ENCODE results near the gene ENPP4. TPM values are rescaled to one million over a fixed set of nuclear protein-coding genes. Genes with fewer than 3 reads are reported as not detected.
"Not testable (repeated sequence)": the region's sequence is repeated elsewhere in the genome, so short reads cannot be mapped to it uniquely, and the experiment has no call there.

The ENPP4 gene
- total RNA-seq: 4.1 and 4.9 TPM in 2 replicates

GRCh38 chr6:46129629-46130511 is at the start of gene ENPP4:
ENPP4 (plus strand) TSS chr6:46129989; CDS start chr6:46139584, 9,595 bp downstream.
- peak; percentile 78 for DNase-seq (ENCODE audit: extremely low read depth, low read depth, low spot score)

GRCh38 chr6:46080111-46080510 is 49.7 kb upstream of the ENPP4 start:
- no peak for DNase-seq (ENCODE audit: extremely low read depth, low read depth, low spot score)

GRCh38 chr6:46085688-46086087 is 44.1 kb upstream of the ENPP4 start:
- not testable (repeated sequence) for DNase-seq (ENCODE audit: extremely low read depth, low read depth, low spot score)

- DNase-seq (ENCODE audit: extremely low read depth, low read depth, low spot score): peak; percentile 4
These were observed 39.4 kb upstream of the ENPP4 start for GRCh38 chr6:46090115-46091079.

GRCh38 chr6:46091080-46091478 is 38.7 kb upstream of the ENPP4 start:
- no peak for DNase-seq (ENCODE audit: extremely low read depth, low read depth, low spot score)

GRCh38 chr6:46095251-46095650 is 34.5 kb upstream of the ENPP4 start:
- no peak for DNase-seq (ENCODE audit: extremely low read depth, low read depth, low spot score)

GRCh38 chr6:46097366-46097765 is 32.4 kb upstream of the ENPP4 start:
- no peak for DNase-seq (ENCODE audit: extremely low read depth, low read depth, low spot score)

- DNase-seq (ENCODE audit: extremely low read depth, low read depth, low spot score): no peak
These were observed 31.1 kb upstream of the ENPP4 start for GRCh38 chr6:46098678-46099077.

- DNase-seq (ENCODE audit: extremely low read depth, low read depth, low spot score): no peak
These were observed 29.8 kb upstream of the ENPP4 start for GRCh38 chr6:46099952-46100351.

GRCh38 chr6:46102123-46102522 is 27.7 kb upstream of the ENPP4 start:
- DNase-seq (ENCODE audit: extremely low read depth, low read depth, low spot score): no peak

GRCh38 chr6:46103441-46104115 is 26.2 kb upstream of the ENPP4 start:
- DNase-seq (ENCODE audit: extremely low read depth, low read depth, low spot score): no peak

- DNase-seq (ENCODE audit: extremely low read depth, low read depth, low spot score): no peak
These were observed 25.6 kb upstream of the ENPP4 start for GRCh38 chr6:46104209-46104608.

- no peak for DNase-seq (ENCODE audit: extremely low read depth, low read depth, low spot score)
These were observed 24.2 kb upstream of the ENPP4 start for GRCh38 chr6:46105568-46105967.

- no peak for DNase-seq (ENCODE audit: extremely low read depth, low read depth, low spot score)
These were observed 16.4 kb upstream of the ENPP4 start for GRCh38 chr6:46113370-46113769.

GRCh38 chr6:46115634-46116033 is 14.2 kb upstream of the ENPP4 start:
- DNase-seq (ENCODE audit: extremely low read depth, low read depth, low spot score): no peak

- no peak for DNase-seq (ENCODE audit: extremely low read depth, low read depth, low spot score)
These were observed 13.5 kb upstream of the ENPP4 start for GRCh38 chr6:46116289-46116688.

GRCh38 chr6:46118157-46118556 is 11.6 kb upstream of the ENPP4 start:
- DNase-seq (ENCODE audit: extremely low read depth, low read depth, low spot score): no peak

- no peak for DNase-seq (ENCODE audit: extremely low read depth, low read depth, low spot score)
These were observed 11.0 kb upstream of the ENPP4 start for GRCh38 chr6:46118836-46119235.

- DNase-seq (ENCODE audit: extremely low read depth, low read depth, low spot score): not testable (repeated sequence)
These were observed 10.1 kb upstream of the ENPP4 start for GRCh38 chr6:46119679-46120078.

- DNase-seq (ENCODE audit: extremely low read depth, low read depth, low spot score): no peak
These were observed 1.3 kb upstream of the ENPP4 start for GRCh38 chr6:46128476-46128875.

GRCh38 chr6:46129291-46129628 is 529 bp upstream of the ENPP4 start:
- no peak for DNase-seq (ENCODE audit: extremely low read depth, low read depth, low spot score)
